ENCODE data around the gene UGT1A5.
"Not testable (repeated sequence)": the region's sequence is repeated elsewhere in the genome, so short reads cannot be mapped to it uniquely, and the experiment has no call there.

UGT1A5 gene

GRCh38 chr2:233699424-233700027 is 13.2 kb upstream of the UGT1A5 start:
- Histone ChIP-seq H3K36me3 (ENCODE audit: control insufficient read depth, insufficient read depth, low read length) (no peaks in the 10 kb centered on the region), H3K9me3 (ENCODE audit: control insufficient read depth, low read length) (no peaks in the 10 kb centered on the region)
- TF ChIP-seq CTCF (IDR thresholded peaks at IDR 0.05) = no peak

GRCh38 chr2:233700028-233700635 is 12.6 kb upstream of the UGT1A5 start:
- Histone ChIP-seq H3K36me3 (ENCODE audit: control insufficient read depth, insufficient read depth, low read length) (no peaks in the 10 kb centered on the region), H3K9me3 (ENCODE audit: control insufficient read depth, low read length) (no peaks in the 10 kb centered on the region), H3K4me2 (ENCODE audit: low read length) (peak overlapping the region; percentile 42), H3K27ac (no peak overlapping the region), H2AFZ (no peak overlapping the region), H3K79me2 (no peaks in the 10 kb centered on the region), H3K9ac (no peak overlapping the region), H3K27me3 (ENCODE audit: control insufficient read depth, insufficient read depth, low read length) (no peaks in the 10 kb centered on the region), H3K4me1 (peaks cover 5% of the 10 kb centered on the region), H3K4me3 (ENCODE audit: low read depth, low read length) (no peak overlapping the region)
- TF ChIP-seq CTCF (IDR thresholded peaks at IDR 0.05) = no peak

More at GRCh38 chr2:233699424-233700027, 13.2 kb upstream of the UGT1A5 start:
- no peak overlapping the region for H3K27ac ChIP-seq
- H3K4me1 ChIP-seq = peaks cover 5% of the 10 kb centered on the region
- no peak overlapping the region for H3K4me3 ChIP-seq (ENCODE audit: low read depth, low read length)
- H3K4me2 ChIP-seq (ENCODE audit: low read length) = peak overlapping the region; percentile 20
- no peak overlapping the region for H2AFZ ChIP-seq
- no peaks in the 10 kb centered on the region for H3K79me2 ChIP-seq
- H3K9ac ChIP-seq = no peak overlapping the region
- no peaks in the 10 kb centered on the region for H3K27me3 ChIP-seq (ENCODE audit: control insufficient read depth, insufficient read depth, low read length)

- H3K4me1 ChIP-seq; H3K27me3 ChIP-seq (ENCODE audit: control insufficient read depth, insufficient read depth, low read length); H3K4me2 ChIP-seq (ENCODE audit: low read length); H3K79me2 ChIP-seq; H3K4me3 ChIP-seq (ENCODE audit: low read depth, low read length); H3K27ac ChIP-seq; H3K36me3 ChIP-seq (ENCODE audit: control insufficient read depth, insufficient read depth, low read length); H3K9ac ChIP-seq; H2AFZ ChIP-seq; H3K9me3 ChIP-seq (ENCODE audit: control insufficient read depth, low read length): not testable (repeated sequence)
Measured at GRCh38 chr2:233700842-233701241, 11.9 kb upstream of the UGT1A5 start.

GRCh38 chr2:233702238-233702637 is 10.5 kb upstream of the UGT1A5 start:
- H3K4me1 ChIP-seq = peaks cover 5% of the 10 kb centered on the region
- no peak overlapping the region for H3K4me2 ChIP-seq (ENCODE audit: low read length)
- no peak overlapping the region for H3K27ac ChIP-seq
- no peak overlapping the region for H3K4me3 ChIP-seq (ENCODE audit: low read depth, low read length)
- H3K27me3 ChIP-seq (ENCODE audit: control insufficient read depth, insufficient read depth, low read length) = no peaks in the 10 kb centered on the region
- H3K9me3 ChIP-seq (ENCODE audit: control insufficient read depth, low read length) = no peaks in the 10 kb centered on the region
- no peak overlapping the region for H3K9ac ChIP-seq
- no peak overlapping the region for H2AFZ ChIP-seq
- H3K36me3 ChIP-seq (ENCODE audit: control insufficient read depth, insufficient read depth, low read length) = no peaks in the 10 kb centered on the region
- no peak for TF ChIP-seq CTCF (IDR thresholded peaks at IDR 0.05)
- H3K79me2 ChIP-seq = no peaks in the 10 kb centered on the region

- no peaks in the 10 kb centered on the region for H3K36me3 ChIP-seq (ENCODE audit: control insufficient read depth, insufficient read depth, low read length)
- H3K79me2 ChIP-seq = no peaks in the 10 kb centered on the region
- no peak overlapping the region for H3K27ac ChIP-seq
- no peak overlapping the region for H3K4me3 ChIP-seq (ENCODE audit: low read depth, low read length)
- H3K27me3 ChIP-seq (ENCODE audit: control insufficient read depth, insufficient read depth, low read length) = no peaks in the 10 kb centered on the region
- H3K4me2 ChIP-seq (ENCODE audit: low read length) = peak overlapping the region; percentile 18
- H3K9me3 ChIP-seq (ENCODE audit: control insufficient read depth, low read length) = no peaks in the 10 kb centered on the region
- no peaks in the 10 kb centered on the region for H3K4me1 ChIP-seq
- H3K9ac ChIP-seq = no peak overlapping the region
- no peak for TF ChIP-seq CTCF (IDR thresholded peaks at IDR 0.05)
- H2AFZ ChIP-seq = no peak overlapping the region
Measured at GRCh38 chr2:233705911-233706506, 6.7 kb upstream of the UGT1A5 start.

Data from parathyroid adenoma (tissue), 2 donors.